BLaER1 treated with 17β-estradiol and CSF1 and Interleukin-3, amounts not matched to agents 10 nM and 100 nM (cell line): ENCODE results near the gene ELFN1.

Experiments
- H3K27ac ChIP-seq, 11 experiments: shearing (Covaris generic); formaldehyde crosslinking; 2 replicates each; pipeline ENCODE4 v1.8.1; 2022
- H3K27me3 ChIP-seq, 11 experiments: shearing (Covaris generic); formaldehyde crosslinking; 2 replicates each; pipeline ENCODE4 v1.8.1; 2022
- H3K36me3 ChIP-seq, 11 experiments: shearing (Covaris generic); formaldehyde crosslinking; 2 replicates each; pipeline ENCODE4 v1.8.1; 2022
- H3K4me1 ChIP-seq, 10 experiments: shearing (Covaris generic); formaldehyde crosslinking; 2 replicates each; pipeline ENCODE4 v1.8.1; 2022
- H3K4me2 ChIP-seq, 11 experiments: shearing (Covaris generic); formaldehyde crosslinking; 2 replicates each; pipeline ENCODE4 v1.8.1; 2022
- H3K4me3 ChIP-seq, 10 experiments: shearing (Covaris generic); formaldehyde crosslinking; 2 replicates each; pipeline ENCODE4 v1.8.1; 2022
- H3K9ac ChIP-seq, 11 experiments: shearing (Covaris generic); formaldehyde crosslinking; 2 replicates each; pipeline ENCODE4 v1.8.1; 2022
- H3K9me3 ChIP-seq, 11 experiments: shearing (Covaris generic); formaldehyde crosslinking; replicated peaks in 1 of 11; 2 replicates each; pipeline ENCODE4 v1.8.1; 2022
- H4K20me1 ChIP-seq, 11 experiments: shearing (Covaris generic); formaldehyde crosslinking; 2 replicates each; pipeline ENCODE4 v1.8.1; 2022
- Cebpa-rat ChIP-seq, 11 experiments: shearing (Covaris generic); IDR thresholded peaks; 2 replicates each; pipeline ENCODE4 v1.8.1; 2022

Gene ELFN1

GRCh38 chr7:1694611-1695511 is 24.8 kb downstream of the ELFN1 start:
- Histone ChIP-seq H3K27me3 (no peaks in the 10 kb centered on the region), H3K4me3 (no peak overlapping the region), H3K9ac (peak overlapping the region in 2 of 11 experiments; percentile 5 to 23; a peak in 1 of 22 replicates), H3K36me3 (no peaks in the 10 kb centered on the region), H3K4me1 (peaks cover 0 to 40% (median 23%) of the 10 kb centered on the region in 10 experiments; a peak in 14 of 20 replicates), H4K20me1 (peaks cover 0 to 31% (median 0%) of the 10 kb centered on the region in 11 experiments; a peak in 9 of 22 replicates), H3K4me2 (peak overlapping the region in 8 of 11 experiments; percentile 5 to 61 (median 34); a peak in 12 of 22 replicates), H3K27ac (no peak overlapping the region), H3K9me3 (no peaks in the 10 kb centered on the region)
- TF ChIP-seq Cebpa-rat (IDR thresholded peaks at IDR 0.05) = no peak

- Histone ChIP-seq H3K4me2 (no peak overlapping the region), H3K9me3 (peaks cover 0 to 4% (median 0%) of the 10 kb centered on the region in 11 experiments; a peak in 4 of 22 replicates), H3K36me3 (no peaks in the 10 kb centered on the region), H3K27ac (no peak overlapping the region), H3K27me3 (peaks cover 0 to 8% (median 0%) of the 10 kb centered on the region in 11 experiments; a peak in 3 of 22 replicates), H3K9ac (no peak overlapping the region), H4K20me1 (peaks cover 0 to 31% (median 0%) of the 10 kb centered on the region in 11 experiments; a peak in 9 of 22 replicates), H3K4me1 (peaks cover 0 to 47% (median 23%) of the 10 kb centered on the region in 10 experiments; a peak in 14 of 20 replicates), H3K4me3 (no peak overlapping the region)
- TF ChIP-seq Cebpa-rat (IDR thresholded peaks at IDR 0.05) = no peak
Measured at GRCh38 chr7:1695800-1696454, 25.9 kb downstream of the ELFN1 start.

GRCh38 chr7:1696671-1697498 is 26.8 kb downstream of the ELFN1 start:
- Histone ChIP-seq H3K36me3 (peaks cover 0 to 1% (median 0%) of the 10 kb centered on the region in 11 experiments; a peak in 3 of 22 replicates), H3K4me1 (peaks cover 0 to 47% (median 23%) of the 10 kb centered on the region in 10 experiments; a peak in 14 of 20 replicates), H3K27me3 (peaks cover 0 to 9% (median 0%) of the 10 kb centered on the region in 11 experiments; a peak in 3 of 22 replicates), H4K20me1 (peaks cover 0 to 31% (median 0%) of the 10 kb centered on the region in 11 experiments; a peak in 9 of 22 replicates), H3K4me3 (no peak overlapping the region), H3K9me3 (peaks cover under 1 to 14% (median 8%) of the 10 kb centered on the region in 11 experiments; a peak in 21 of 22 replicates), H3K4me2 (peak overlapping the region in 1 of 11 experiments; percentile 21; a peak in 1 of 22 replicates), H3K27ac (no peak overlapping the region), H3K9ac (no peak overlapping the region)
- no peak for TF ChIP-seq Cebpa-rat (IDR thresholded peaks at IDR 0.05)

GRCh38 chr7:1697499-1698125 is 27.5 kb downstream of the ELFN1 start:
- H3K36me3 ChIP-seq = peaks cover 0 to 5% (median 0%) of the 10 kb centered on the region in 11 experiments; a peak in 4 of 22 replicates
- H4K20me1 ChIP-seq = peaks cover 0 to 31% (median 0%) of the 10 kb centered on the region in 11 experiments; a peak in 9 of 22 replicates
- H3K27ac ChIP-seq = no peak overlapping the region
- peaks cover 0 to 9% (median 0%) of the 10 kb centered on the region in 11 experiments; a peak in 3 of 22 replicates for H3K27me3 ChIP-seq
- no peak overlapping the region for H3K9ac ChIP-seq
- TF ChIP-seq Cebpa-rat (IDR thresholded peaks at IDR 0.05) = no peak
- H3K4me1 ChIP-seq = peaks cover 0 to 47% (median 23%) of the 10 kb centered on the region in 10 experiments; a peak in 14 of 20 replicates
- peaks cover 8 to 21% (median 15%) of the 10 kb centered on the region in 11 experiments for H3K9me3 ChIP-seq
- H3K4me3 ChIP-seq = no peak overlapping the region
- peak overlapping the region in 3 of 11 experiments; percentile 4 to 38 (median 21); a peak in 5 of 22 replicates for H3K4me2 ChIP-seq

- Histone ChIP-seq H3K4me1 (peaks cover 0 to 41% (median 21%) of the 10 kb centered on the region in 10 experiments; a peak in 14 of 20 replicates), H3K27ac (no peak overlapping the region), H3K27me3 (peaks cover 0 to 9% (median 0%) of the 10 kb centered on the region in 11 experiments; a peak in 3 of 22 replicates), H3K9ac (no peak overlapping the region), H3K36me3 (peaks cover 0 to 8% (median 0%) of the 10 kb centered on the region in 11 experiments; a peak in 4 of 22 replicates), H4K20me1 (peaks cover 0 to 29% (median 0%) of the 10 kb centered on the region in 11 experiments; a peak in 9 of 22 replicates), H3K4me2 (peak overlapping the region in 3 of 11 experiments; percentile 4 to 38 (median 16); a peak in 4 of 22 replicates), H3K9me3 (peaks cover 12 to 27% (median 21%) of the 10 kb centered on the region in 11 experiments), H3K4me3 (no peak overlapping the region)
- TF ChIP-seq Cebpa-rat (IDR thresholded peaks at IDR 0.05) = no peak
Measured at GRCh38 chr7:1698201-1698600, 28.1 kb downstream of the ELFN1 start.

- Histone ChIP-seq H3K4me2 (no peak overlapping the region), H3K4me1 (peaks cover 0 to 34% (median 13%) of the 10 kb centered on the region in 10 experiments; a peak in 13 of 20 replicates), H3K9ac (no peak overlapping the region), H3K27me3 (peaks cover 0 to 9% (median 0%) of the 10 kb centered on the region in 11 experiments; a peak in 3 of 22 replicates), H3K27ac (no peak overlapping the region), H4K20me1 (peaks cover 0 to 22% (median 0%) of the 10 kb centered on the region in 11 experiments; a peak in 8 of 22 replicates), H3K36me3 (peaks cover 0 to 8% (median 0%) of the 10 kb centered on the region in 11 experiments; a peak in 4 of 22 replicates), H3K4me3 (no peak overlapping the region), H3K9me3 (peaks cover 12 to 33% (median 22%) of the 10 kb centered on the region in 11 experiments)
- TF ChIP-seq Cebpa-rat (IDR thresholded peaks at IDR 0.05) = no peak
Measured at GRCh38 chr7:1698951-1699350, 28.9 kb downstream of the ELFN1 start.

GRCh38 chr7:1700086-1700485 is 30.0 kb downstream of the ELFN1 start:
- no peak overlapping the region for H3K4me3 ChIP-seq
- no peak overlapping the region for H3K27ac ChIP-seq
- H4K20me1 ChIP-seq = peaks cover 0 to 13% (median 0%) of the 10 kb centered on the region in 11 experiments; a peak in 4 of 22 replicates
- H3K36me3 ChIP-seq = peaks cover 0 to 8% (median 0%) of the 10 kb centered on the region in 11 experiments; a peak in 4 of 22 replicates
- peaks cover 0 to 9% (median 0%) of the 10 kb centered on the region in 11 experiments; a peak in 3 of 22 replicates for H3K27me3 ChIP-seq
- H3K9ac ChIP-seq = no peak overlapping the region
- no peak for TF ChIP-seq Cebpa-rat (IDR thresholded peaks at IDR 0.05)
- peaks cover 12 to 33% (median 22%) of the 10 kb centered on the region in 11 experiments for H3K9me3 ChIP-seq
- peak overlapping the region in 5 of 11 experiments; percentile 13 to 45 (median 38); a peak in 7 of 22 replicates for H3K4me2 ChIP-seq
- peaks cover 0 to 30% (median 9%) of the 10 kb centered on the region in 10 experiments; a peak in 9 of 20 replicates for H3K4me1 ChIP-seq
